ENCODE measurements around the gene ITCH. TPM values are rescaled to one million over a fixed set of nuclear protein-coding genes. Genes with fewer than 3 reads are reported as not detected.

ITCH gene
- total RNA-seq, 2 experiments from 2014 or later, result 44.2 to 47.0 TPM

DNA sequence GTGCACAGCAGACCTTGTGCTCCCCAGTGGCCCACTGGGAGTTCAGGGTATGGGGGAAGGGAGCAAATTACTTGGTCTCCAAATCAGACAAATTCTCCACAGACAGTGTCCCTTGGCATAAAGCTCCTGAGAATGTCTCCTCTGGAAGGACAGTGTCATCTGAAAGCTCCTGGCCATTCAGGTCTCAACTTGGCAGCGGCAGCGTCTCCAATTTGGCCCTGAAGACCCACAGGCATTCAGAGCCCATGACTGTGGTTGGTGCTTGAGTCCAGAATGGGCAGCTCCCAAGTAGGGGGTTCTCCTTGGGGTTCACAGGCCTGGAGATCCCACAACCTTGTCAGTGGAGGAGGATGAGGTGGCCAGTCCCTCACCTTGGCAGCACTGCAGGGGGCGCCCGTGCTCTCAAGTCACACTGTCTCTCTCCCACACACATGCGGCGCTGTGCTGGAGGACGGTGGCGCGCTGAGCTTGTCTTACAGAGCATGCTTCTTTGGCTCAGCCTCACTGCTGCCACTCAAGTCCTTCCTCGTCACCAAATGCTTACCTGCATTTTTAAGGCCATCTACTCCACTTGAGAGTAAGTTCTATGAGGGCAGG, 173.8 kb downstream of the ITCH start:
- peaks cover 68% of the 10 kb centered on the region for H3K36me3 Mint-ChIP-seq (ENCODE audit: low read depth)
- Histone ChIP-seq H3K27me3 (ENCODE audit: control insufficient read depth in 1 of 2, insufficient read depth in 2 of 2, low read length in 2 of 2) (no peaks in the 10 kb centered on the region), H3K9me3 (ENCODE audit: control insufficient read depth in 1 of 2, insufficient read depth in 1 of 2, low read length in 2 of 2) (no peaks in the 10 kb centered on the region), H3K4me3 (ENCODE audit: low read length) (no peak overlapping the region), H3K27ac (ENCODE audit: low read depth in 1 of 2, low read length in 2 of 2) (no peak overlapping the region), H3K36me3 (ENCODE audit: insufficient read depth, low read length) (peaks cover 80% of the 10 kb centered on the region), H3K4me1 (ENCODE audit: insufficient read depth, low read length) (peaks cover 19% of the 10 kb centered on the region)
- TF ChIP-seq, protein P1, sequence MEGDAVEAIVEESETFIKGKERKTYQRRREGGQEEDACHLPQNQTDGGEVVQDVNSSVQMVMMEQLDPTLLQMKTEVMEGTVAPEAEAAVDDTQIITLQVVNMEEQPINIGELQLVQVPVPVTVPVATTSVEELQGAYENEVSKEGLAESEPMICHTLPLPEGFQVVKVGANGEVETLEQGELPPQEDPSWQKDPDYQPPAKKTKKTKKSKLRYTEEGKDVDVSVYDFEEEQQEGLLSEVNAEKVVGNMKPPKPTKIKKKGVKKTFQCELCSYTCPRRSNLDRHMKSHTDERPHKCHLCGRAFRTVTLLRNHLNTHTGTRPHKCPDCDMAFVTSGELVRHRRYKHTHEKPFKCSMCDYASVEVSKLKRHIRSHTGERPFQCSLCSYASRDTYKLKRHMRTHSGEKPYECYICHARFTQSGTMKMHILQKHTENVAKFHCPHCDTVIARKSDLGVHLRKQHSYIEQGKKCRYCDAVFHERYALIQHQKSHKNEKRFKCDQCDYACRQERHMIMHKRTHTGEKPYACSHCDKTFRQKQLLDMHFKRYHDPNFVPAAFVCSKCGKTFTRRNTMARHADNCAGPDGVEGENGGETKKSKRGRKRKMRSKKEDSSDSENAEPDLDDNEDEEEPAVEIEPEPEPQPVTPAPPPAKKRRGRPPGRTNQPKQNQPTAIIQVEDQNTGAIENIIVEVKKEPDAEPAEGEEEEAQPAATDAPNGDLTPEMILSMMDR (IDR thresholded peaks at IDR 0.05), result peak; percentile 14
- POLR2A ChIA-PET, result interaction anchor here (0.6 to 2.1 kb wide), 4 partner anchors 20 to 432 kb away, joined by 3 to 7 read pairs (median 4); partner anchors contain the start of gene DYNLRB1
- DNase-seq (peak in 12 of 14 experiments; percentile 22 to 69 (median 47)), ATAC-seq (ENCODE audit: poor library complexity) (peak; percentile 62)
- no peaks in the 10 kb centered on the region for H3K9me3 Mint-ChIP-seq
- no peak overlapping the region for H3K27ac Mint-ChIP-seq
- no peaks in the 10 kb centered on the region for H3K27me3 Mint-ChIP-seq
- CTCF ChIA-PET, result interaction anchor here (0.6 to 1.6 kb wide), 6 partner anchors 25 to 233 kb away, joined by 3 to 6 read pairs (median 3); partner anchors contain the start of gene TP53INP2
- H3K4me3 Mint-ChIP-seq, result no peak overlapping the region
- peaks cover 22% of the 10 kb centered on the region for H3K4me1 Mint-ChIP-seq (ENCODE audit: low read depth)
- intact Hi-C loops (cut with DNase I, micrococcal nuclease), result loop anchor here (5.0 kb wide), 2 partner anchors 230 to 235 kb away; no protein-coding TSS in a partner anchor

DNA sequence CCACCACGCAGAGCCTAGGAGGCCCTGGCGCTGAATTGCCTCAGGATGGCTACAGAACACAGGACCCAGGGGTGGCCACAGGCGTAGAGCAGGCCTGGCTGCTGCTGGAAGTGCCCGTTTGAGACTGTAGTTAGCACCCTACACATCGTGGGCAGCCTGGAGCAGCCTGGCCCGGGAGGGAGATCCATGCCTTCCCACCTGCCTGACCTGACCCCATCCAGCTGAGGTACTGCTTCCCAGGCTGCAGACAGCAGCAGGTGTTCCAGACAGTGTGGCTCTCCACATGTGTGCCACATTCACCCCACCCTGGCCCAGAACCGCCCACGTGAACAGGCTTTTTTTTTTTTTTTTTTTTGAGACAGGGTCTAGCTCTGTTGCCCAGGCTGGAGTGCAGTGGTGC, 174.6 kb downstream of the ITCH start:
- TF ChIP-seq, protein P1 (IDR thresholded peaks at IDR 0.05), result no peak
- H3K9me3 Mint-ChIP-seq, result no peaks in the 10 kb centered on the region
- no peak overlapping the region for H3K27ac Mint-ChIP-seq
- CTCF ChIA-PET, result interaction anchor here (0.6 to 1.6 kb wide), 8 partner anchors 14 to 232 kb away, joined by 3 to 6 read pairs (median 3); partner anchors contain the start of gene TP53INP2
- DNase-seq (no peak), ATAC-seq (ENCODE audit: poor library complexity) (no peak)
- peaks cover 69% of the 10 kb centered on the region for H3K36me3 Mint-ChIP-seq (ENCODE audit: low read depth)
- intact Hi-C loops (cut with DNase I, micrococcal nuclease), result loop anchor here (1.0 to 5.0 kb wide), 3 partner anchors 171 to 235 kb away; no protein-coding TSS in a partner anchor
- H3K4me1 Mint-ChIP-seq (ENCODE audit: low read depth), result peaks cover 22% of the 10 kb centered on the region
- Histone ChIP-seq H3K27ac (ENCODE audit: low read depth in 1 of 2, low read length in 2 of 2) (no peak overlapping the region), H3K4me3 (ENCODE audit: low read length) (no peak overlapping the region), H3K4me1 (ENCODE audit: insufficient read depth, low read length) (peaks cover 26% of the 10 kb centered on the region), H3K36me3 (ENCODE audit: insufficient read depth, low read length) (peaks cover 73% of the 10 kb centered on the region), H3K27me3 (ENCODE audit: control insufficient read depth in 1 of 2, insufficient read depth in 2 of 2, low read length in 2 of 2) (no peaks in the 10 kb centered on the region), H3K9me3 (ENCODE audit: control insufficient read depth in 1 of 2, insufficient read depth in 1 of 2, low read length in 2 of 2) (no peaks in the 10 kb centered on the region)
- POLR2A ChIA-PET, result interaction anchor here (0.6 to 2.1 kb wide), 3 partner anchors 22 to 433 kb away, joined by 3 to 7 read pairs (median 4); partner anchors contain the start of gene DYNLRB1
- H3K4me3 Mint-ChIP-seq, result no peak overlapping the region
- H3K27me3 Mint-ChIP-seq, result no peaks in the 10 kb centered on the region

DNA sequence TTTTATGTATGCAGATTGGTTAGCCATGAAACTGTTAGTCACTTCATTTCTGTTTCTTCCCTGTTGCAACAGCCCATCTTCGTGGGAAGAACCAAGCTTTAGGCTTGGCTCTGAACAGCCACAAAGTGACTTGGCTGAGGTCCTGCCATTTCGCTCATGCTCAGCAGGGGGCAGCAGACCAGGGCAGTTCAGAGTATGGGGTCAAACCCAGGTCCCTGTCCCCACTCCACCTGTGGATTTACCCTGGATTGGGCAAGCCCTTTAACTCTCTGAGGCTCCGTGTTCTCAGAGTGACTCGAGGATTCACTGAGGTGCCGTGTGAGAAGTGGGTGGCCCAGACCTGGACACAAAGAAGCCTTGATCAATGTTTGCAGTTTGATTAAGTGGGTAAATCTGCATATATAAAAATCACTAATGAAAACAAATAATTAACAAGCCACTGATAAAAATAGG, 175.6 kb downstream of the ITCH start:
- H3K27ac ChIP-seq (ENCODE audit: low read depth in 1 of 2, low read length in 2 of 2), result no peak overlapping the region
- H3K36me3 ChIP-seq (ENCODE audit: insufficient read depth, low read length), result peaks cover 65% of the 10 kb centered on the region
- Mint-ChIP-seq H3K27me3 (no peaks in the 10 kb centered on the region), H3K36me3 (ENCODE audit: low read depth) (peaks cover 69% of the 10 kb centered on the region), H3K4me3 (no peak overlapping the region), H3K27ac (no peak overlapping the region), H3K4me1 (ENCODE audit: low read depth) (peaks cover 28% of the 10 kb centered on the region), H3K9me3 (no peaks in the 10 kb centered on the region)
- intact Hi-C loops (cut with DNase I, micrococcal nuclease), result loop anchor here (1.0 to 5.0 kb wide), 3 partner anchors 170 to 234 kb away; no protein-coding TSS in a partner anchor
- H3K4me3 ChIP-seq (ENCODE audit: low read length), result no peak overlapping the region
- H3K27me3 ChIP-seq (ENCODE audit: control insufficient read depth in 1 of 2, insufficient read depth in 2 of 2, low read length in 2 of 2), result no peaks in the 10 kb centered on the region
- POLR2A ChIA-PET, result interaction anchor here (0.6 to 2.1 kb wide), 2 partner anchors 23 to 54 kb away, joined by 3 to 7 read pairs; partner anchors contain the start of gene DYNLRB1
- CTCF ChIA-PET, result interaction anchor here (0.6 to 1.2 kb wide), 9 partner anchors 12 to 231 kb away, joined by 3 to 6 read pairs (median 4); partner anchors contain the start of genes DYNLRB1 and MAP1LC3A
- H3K4me1 ChIP-seq (ENCODE audit: insufficient read depth, low read length), result peaks cover 31% of the 10 kb centered on the region
- H3K9me3 ChIP-seq (ENCODE audit: control insufficient read depth in 1 of 2, insufficient read depth in 1 of 2, low read length in 2 of 2), result no peaks in the 10 kb centered on the region
- ATAC-seq (ENCODE audit: poor library complexity) (peak; percentile 48), DNase-seq (peak in 12 of 14 experiments; percentile 26 to 71 (median 46))
- TF ChIP-seq, protein P1 (IDR thresholded peaks at IDR 0.05), result peak; percentile 73
